NCI-H524 (cell line): ENCODE measurements around the gene RPIA.
"Not testable (repeated sequence)": the region's sequence is repeated elsewhere in the genome, so short reads cannot be mapped to it uniquely, and the experiment has no call there.

Experiments used
- DNase-seq, 2 experiments: peaks; one replicate each; lab custom pipeline; 2025; lab: John Stamatoyannopoulos, UW

RPIA gene

GRCh38 chr2:88773233-88774028 lies 82.0 kb downstream of the RPIA start:
- DNase-seq, result not testable (repeated sequence)

GRCh38 chr2:88789213-88789612 lies 97.7 kb downstream of the RPIA start:
- DNase-seq, result not testable (repeated sequence)

GRCh38 chr2:88795932-88796331 lies 104.5 kb downstream of the RPIA start:
- not testable (repeated sequence) for DNase-seq

GRCh38 chr2:88796523-88796922 lies 105.0 kb downstream of the RPIA start:
- DNase-seq, result not testable (repeated sequence)

- DNase-seq, result not testable (repeated sequence)
Observed at GRCh38 chr2:88797164-88797563, 105.7 kb downstream of the RPIA start.
